Measurements from ENCODE around the gene CDK5RAP3.

GRCh38 chr17:48011405-48012150 is 40.7 kb downstream of the CDK5RAP3 start:
- no peak for TF ChIP-seq MAX (IDR thresholded peaks at IDR 0.05)
- TF ChIP-seq YY1 (IDR thresholded peaks at IDR 0.05; ENCODE audit: low read depth), result no peak
